ENCODE measurements around the gene IGDCC3.

GRCh38 chr15:65413760-65414144 is 36.0 kb upstream of the IGDCC3 start:
- TF ChIP-seq POLR2A (IDR thresholded peaks at IDR 0.05) = no peak
- no peak for TF ChIP-seq CTCF (IDR thresholded peaks at IDR 0.05)

Measured in suprapubic skin (tissue), 3 donors.